ENCODE measurements around the gene ALDH3B2. TPM values are rescaled to one million over a fixed set of nuclear protein-coding genes. Genes with fewer than 3 reads are reported as not detected.

The ALDH3B2 gene
- total and polyA plus RNA-seq, 2 experiments from 2014 or later: 1.6 to 2.5 TPM

DNA sequence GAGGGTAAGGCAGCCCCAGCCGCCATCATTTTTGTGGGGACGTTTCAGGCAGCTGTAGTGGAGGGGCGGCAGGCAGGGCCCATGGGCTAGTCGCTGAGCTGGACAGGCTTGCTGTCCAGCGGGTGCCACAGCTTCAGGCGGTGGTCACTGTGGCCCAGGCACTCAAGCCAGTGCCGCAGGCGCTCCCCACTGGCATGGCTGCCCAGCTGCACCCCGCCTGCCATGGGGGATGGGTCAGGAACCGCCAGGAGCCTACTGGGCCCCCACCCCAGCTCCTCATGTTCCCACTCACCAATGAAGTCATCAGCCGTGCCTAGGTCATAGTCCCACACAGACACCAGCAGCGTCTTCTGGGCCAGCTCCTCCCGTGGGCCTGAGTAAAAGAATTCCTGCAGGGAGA lies 61.7 kb downstream of the ALDH3B2 start:
- Histone ChIP-seq H3K79me2 (peaks cover 9% of the 10 kb centered on the region), H3K9me3 (ENCODE audit: low read depth) (no peaks in the 10 kb centered on the region), H2AFZ (no peak overlapping the region), H3K27ac (no peak overlapping the region), H4K20me1 (ENCODE audit: insufficient read depth, poor library complexity, severe bottlenecking) (no peaks in the 10 kb centered on the region), H3K9me2 (replicated peaks; ENCODE audit: insufficient read depth) (no peaks in the 10 kb centered on the region), H3K4me3 (no peak overlapping the region), H3K4me2 (no peak overlapping the region), H3K36me3 (replicated peaks; ENCODE audit: insufficient read depth, low read depth) (no peaks in the 10 kb centered on the region), H3K27me3 (no peaks in the 10 kb centered on the region), H3K4me1 (ENCODE audit: insufficient read depth) (peaks cover 1% of the 10 kb centered on the region)
- WGBS (ENCODE audit: low lambda C conversion rate, missing lambda C conversion rate): 94% methylated on average over 13 of the region's 13 CpGs
- TF ChIP-seq EZH2 (IDR thresholded peaks at IDR 0.05; ENCODE audit: borderline replicate concordance) (no peak), EZH2phosphoT487 (IDR thresholded peaks at IDR 0.05; ENCODE audit: low read depth, severe bottlenecking, unreplicated experiment) (no peak)
- TF ChIP-seq, protein P1, sequence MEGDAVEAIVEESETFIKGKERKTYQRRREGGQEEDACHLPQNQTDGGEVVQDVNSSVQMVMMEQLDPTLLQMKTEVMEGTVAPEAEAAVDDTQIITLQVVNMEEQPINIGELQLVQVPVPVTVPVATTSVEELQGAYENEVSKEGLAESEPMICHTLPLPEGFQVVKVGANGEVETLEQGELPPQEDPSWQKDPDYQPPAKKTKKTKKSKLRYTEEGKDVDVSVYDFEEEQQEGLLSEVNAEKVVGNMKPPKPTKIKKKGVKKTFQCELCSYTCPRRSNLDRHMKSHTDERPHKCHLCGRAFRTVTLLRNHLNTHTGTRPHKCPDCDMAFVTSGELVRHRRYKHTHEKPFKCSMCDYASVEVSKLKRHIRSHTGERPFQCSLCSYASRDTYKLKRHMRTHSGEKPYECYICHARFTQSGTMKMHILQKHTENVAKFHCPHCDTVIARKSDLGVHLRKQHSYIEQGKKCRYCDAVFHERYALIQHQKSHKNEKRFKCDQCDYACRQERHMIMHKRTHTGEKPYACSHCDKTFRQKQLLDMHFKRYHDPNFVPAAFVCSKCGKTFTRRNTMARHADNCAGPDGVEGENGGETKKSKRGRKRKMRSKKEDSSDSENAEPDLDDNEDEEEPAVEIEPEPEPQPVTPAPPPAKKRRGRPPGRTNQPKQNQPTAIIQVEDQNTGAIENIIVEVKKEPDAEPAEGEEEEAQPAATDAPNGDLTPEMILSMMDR (IDR thresholded peaks at IDR 0.05; ENCODE audit: poor library complexity): no peak
- DNase-seq (ENCODE audit: low spot score): no peak

Small RNA genes lying within 50 kb of the gene (small RNA-seq; reads per million reads assigned to genes)
- 0.34 reads per million, percentile 15 among the genes with 10 or more reads in this experiment for gene RPL37P2

Other genes with a start within 250 kb of the ALDH3B2 start
- 59.9 and 65.0 TPM in 2 replicates for gene RPS6KB2, start 246.1 kb downstream of the ALDH3B2 start, total RNA-seq
- 105 and 107 TPM in 2 replicates for gene RPS6KB2, start 246.1 kb downstream of the ALDH3B2 start, polyA plus RNA-seq
- 2.5 and 3.4 TPM in 2 replicates for gene PTPRCAP, start 236.9 kb downstream of the ALDH3B2 start, total RNA-seq
- gene PTPRCAP, start 236.9 kb downstream of the ALDH3B2 start, polyA plus RNA-seq: 1.0 and 1.3 TPM in 2 replicates
- 104 and 118 TPM in 2 replicates for gene CORO1B, start 231.1 kb downstream of the ALDH3B2 start, total RNA-seq
- gene CORO1B, start 231.1 kb downstream of the ALDH3B2 start, polyA plus RNA-seq: 150 and 152 TPM in 2 replicates
- not detected in 2 replicates for gene GPR152, start 221.9 kb downstream of the ALDH3B2 start, total RNA-seq
- gene GPR152, start 221.9 kb downstream of the ALDH3B2 start, polyA plus RNA-seq: not detected in 2 replicates
- gene CABP4, start 219.3 kb downstream of the ALDH3B2 start, total RNA-seq: not detected in 2 replicates
- gene CABP4, start 219.3 kb downstream of the ALDH3B2 start, polyA plus RNA-seq: not detected in 2 replicates
- gene TMEM134, start 205.4 kb downstream of the ALDH3B2 start, total RNA-seq: 40.9 and 43.2 TPM in 2 replicates
- 93.7 and 107 TPM in 2 replicates for gene TMEM134, start 205.4 kb downstream of the ALDH3B2 start, polyA plus RNA-seq
- gene AIP, start 191.6 kb downstream of the ALDH3B2 start, total RNA-seq: 35.3 and 50.7 TPM in 2 replicates
- 44.0 and 45.2 TPM in 2 replicates for gene AIP, start 191.6 kb downstream of the ALDH3B2 start, polyA plus RNA-seq
- gene PITPNM1, start 169.3 kb downstream of the ALDH3B2 start, total RNA-seq: 26.3 and 28.1 TPM in 2 replicates
- 32.4 and 39.8 TPM in 2 replicates for gene PITPNM1, start 169.3 kb downstream of the ALDH3B2 start, polyA plus RNA-seq
- 47.3 and 54.3 TPM in 2 replicates for gene CDK2AP2, start 166.5 kb downstream of the ALDH3B2 start, total RNA-seq
- 174 and 177 TPM in 2 replicates for gene CDK2AP2, start 166.5 kb downstream of the ALDH3B2 start, polyA plus RNA-seq
- not detected in 2 replicates for gene CABP2, start 151.2 kb downstream of the ALDH3B2 start, total RNA-seq
- not detected in 2 replicates for gene CABP2, start 151.2 kb downstream of the ALDH3B2 start, polyA plus RNA-seq
- gene GSTP1, start 90.8 kb downstream of the ALDH3B2 start, total RNA-seq: 943 and 1,040 TPM in 2 replicates
- 1,974 and 1,982 TPM in 2 replicates for gene GSTP1, start 90.8 kb downstream of the ALDH3B2 start, polyA plus RNA-seq
- 163 and 194 TPM in 2 replicates for gene NDUFV1, start 67.7 kb downstream of the ALDH3B2 start, total RNA-seq
- gene NDUFV1, start 67.7 kb downstream of the ALDH3B2 start, polyA plus RNA-seq: 226 and 239 TPM in 2 replicates
- 12.9 and 13.6 TPM in 2 replicates for gene NUDT8, start 44.7 kb downstream of the ALDH3B2 start, total RNA-seq
- 28.7 and 29.2 TPM in 2 replicates for gene NUDT8, start 44.7 kb downstream of the ALDH3B2 start, polyA plus RNA-seq
- 0.70 TPM in 1 of 2 replicates, not detected in the other for gene TBX10, start 34.9 kb downstream of the ALDH3B2 start, total RNA-seq
- 0.34 TPM in 1 of 2 replicates, not detected in the other for gene TBX10, start 34.9 kb downstream of the ALDH3B2 start, polyA plus RNA-seq
- 9.5 and 15.4 TPM in 2 replicates for gene ACY3, start 23.9 kb downstream of the ALDH3B2 start, total RNA-seq
- gene ACY3, start 23.9 kb downstream of the ALDH3B2 start, polyA plus RNA-seq: 18.7 and 20.9 TPM in 2 replicates